K562 (cell line): ENCODE results near the gene HNRNPA2B1. TPM values are rescaled to one million over a fixed set of nuclear protein-coding genes. Genes with fewer than 3 reads are reported as not detected.

Experiments used
- ATAC-seq: fragments of 200-7000 bp; cut with Tn5 transposase; 3 replicates; pipeline ENCODE4 v1.9.1; 2020; ENCODE audit warnings: moderate library complexity
- BruUV-seq: library from RNA; stranded (reverse); fragments of 400-500 nt; replicated peaks from 2 replicates; lab custom pipeline; 2021; lab: Mats Ljungman, UMichigan
- CTCF ChIA-PET: fragments of 300-600 bp; formaldehyde crosslinking; extraction: SDS; loops from one replicate; lab custom pipeline; 2021; ENCODE audit warnings: low intra/inter-chr PET ratio; lab: Yijun Ruan, JAX
- POLR2A ChIA-PET: fragments of 300-600, 350-650 bp; sonication (Branson Sonifier 250); formaldehyde crosslinking; extraction: SDS; loops from one replicate; lab custom pipeline; 2021; ENCODE audit warnings: antibody characterized with exemption, inconsistent platforms; lab: Yijun Ruan, JAX
- DNase-seq, 4 experiments: peaks; one replicate each; pipeline versions ENCODE4 v3.0.0 to v3.0.0-alpha.2; 2011 to 2018; ENCODE audit warnings: low spot score in 3 of 4, mixed read lengths in 3 of 4; ENCODE audit errors: extremely low read depth in 1 of 4
- FAIRE-seq: peaks from 2 replicates; lab custom pipeline; 2011; peaks lifted over from hg19 to GRCh38; lab: Jason Lieb, UNC
- H2AFZ ChIP-seq: 2 replicates; pipeline ENCODE4 v1.6.0; 2011; ENCODE audit warnings: low read depth, low read length, control low read depth, inconsistent platforms
- H3K27ac ChIP-seq: fragments of 200-600 bp; 3 replicates; pipeline ENCODE4 v1.8.0; 2011; ENCODE audit warnings: low read depth, mild to moderate bottlenecking, control low read depth, inconsistent platforms, low read length, moderate library complexity, mixed read lengths; ENCODE audit errors: extremely low read depth
- H3K27me3 ChIP-seq, 2 experiments: fragments of 300-600 bp in 1 of 2; 2 replicates in 1 of 2; 3 replicates in 1 of 2; pipeline versions ENCODE4 v1.6.0 to v1.8.0; 2011; ENCODE audit warnings: inconsistent platforms in 2 of 2, low read length in 2 of 2, mild to moderate bottlenecking in 1 of 2, mixed read lengths in 1 of 2, moderate library complexity in 1 of 2; ENCODE audit not compliant: control insufficient read depth in 2 of 2, insufficient read depth in 2 of 2
- H3K36me3 ChIP-seq: fragments of 300-600 bp; 3 replicates; pipeline ENCODE4 v1.8.0; 2011; ENCODE audit warnings: mild to moderate bottlenecking, low read length, inconsistent platforms; ENCODE audit not compliant: control insufficient read depth, insufficient read depth
- H3K4me1 ChIP-seq, 2 experiments: fragments of 200-600 bp in 1 of 2; replicated peaks in 1 of 2; 2 replicates in 1 of 2; 3 replicates in 1 of 2; pipeline versions ENCODE4 v1.5.1 to v1.8.0; 2011; ENCODE audit warnings: inconsistent platforms in 2 of 2, low read length in 2 of 2, mild to moderate bottlenecking in 1 of 2, mixed read lengths in 1 of 2, moderate library complexity in 1 of 2; ENCODE audit not compliant: control insufficient read depth in 2 of 2, insufficient read depth in 2 of 2
- H3K4me2 ChIP-seq: 2 replicates; pipeline ENCODE4 v1.6.1; 2011; ENCODE audit warnings: low read length, control low read depth, inconsistent platforms, mixed read lengths; ENCODE audit not compliant: insufficient read depth
- H3K4me3 ChIP-seq: fragments of 200-600 bp; sonication (generic), shearing (Covaris generic); 2 replicates; pipeline ENCODE4 v1.5.1; 2016; ENCODE audit warnings: control low read depth, inconsistent platforms
- H3K79me2 ChIP-seq: fragments of 200-600 bp; 3 replicates; pipeline ENCODE4 v1.8.0; 2011; ENCODE audit warnings: low read length, inconsistent platforms; ENCODE audit not compliant: control insufficient read depth, insufficient read depth
- H3K9ac ChIP-seq, 2 experiments: 2 replicates each; pipeline versions ENCODE4 v1.6.0 to v1.6.1; 2011; ENCODE audit warnings: low read depth in 2 of 2, low read length in 2 of 2, control low read depth in 1 of 2, inconsistent platforms in 1 of 2, mild to moderate bottlenecking in 1 of 2, mixed read lengths in 1 of 2; ENCODE audit not compliant: insufficient read depth in 1 of 2
- H3K9me1 ChIP-seq: one replicate; pipeline ENCODE4 v1.6.0; 2011; ENCODE audit warnings: inconsistent platforms, mild to moderate bottlenecking, low read length, moderate library complexity; ENCODE audit not compliant: control insufficient read depth, insufficient read depth
- H3K9me3 ChIP-seq: replicated peaks from 2 replicates; pipeline ENCODE4 v1.5.1; 2011; ENCODE audit warnings: low read depth, low read length, inconsistent platforms; ENCODE audit not compliant: control insufficient read depth, insufficient read depth
- H4K20me1 ChIP-seq: replicated peaks from 2 replicates; pipeline ENCODE4 v1.6.1; 2011; ENCODE audit warnings: low read length, inconsistent platforms, mixed read lengths; ENCODE audit not compliant: control insufficient read depth, insufficient read depth
- CEBPB ChIP-seq: fragments of 450-650 bp; IDR thresholded peaks from 2 replicates; pipeline ENCODE4 v1.6.1; 2016; ENCODE audit warnings: missing genetic modification characterization, missing compliant biosample characterization
- EP300 ChIP-seq: IDR thresholded peaks from 2 replicates; pipeline ENCODE4 v1.6.1; 2012; ENCODE audit warnings: low read length, improper control_type of control experiment
- KLF6 ChIP-seq: fragments of 250-450 bp; sonication (Bioruptor Pico); IDR thresholded peaks from 2 replicates; pipeline ENCODE4 v1.4.0; 2020; ENCODE audit warnings: mild to moderate bottlenecking, moderate library complexity, borderline replicate concordance
- SRSF9 ChIP-seq: fragments of 200-400 bp; formaldehyde crosslinking; IDR thresholded peaks from 2 replicates; pipeline ENCODE4 v1.6.1; 2017; ENCODE audit warnings: low read depth, low read length, borderline replicate concordance
- ZNF561 ChIP-seq: fragments of 450-650 bp; formaldehyde crosslinking; conservative IDR thresholded peaks from 2 replicates; pipeline ENCODE4 v1.4.0; 2020; ENCODE audit warnings: mild to moderate bottlenecking, moderate library complexity
- ZNF77 ChIP-seq: fragments of 250-450 bp; sonication (Bioruptor Pico); IDR thresholded peaks from 2 replicates; pipeline ENCODE4 v1.5.0; 2020
- WGBS: fragments of 100-300 bp; shearing (Covaris generic); methylation state at CpG from one replicate; pipeline ENCODE4 v1.1.6; 2016; ENCODE audit warnings: low coverage, mixed read lengths; ENCODE audit not compliant: insufficient coverage; ENCODE audit errors: missing lambda C conversion rate; 5-methylcytosine and 5-hydroxymethylcytosine counted together
- in situ Hi-C: fragments of 300-500 bp; cut with MboI; formaldehyde crosslinking; loops from 4 replicates; pipeline ENCODE4 v1.15.0; 2018; ENCODE audit warnings: inconsistent platforms, mixed read lengths
- intact Hi-C: fragments of 100-400 bp; cut with micrococcal nuclease; formaldehyde crosslinking; loops from 2 replicates; pipeline ENCODE4 v1.14.2; 2022
- polyA plus RNA-seq, 8 experiments: library from polyadenylated mRNA; depleted of rRNA in 4 of 8; stranded (reverse) in 5 of 8; unstranded in 3 of 8; fragments of >200 nt; fragmentation: Nextera tagmentation in 2 of 8; fragmentation: Illumina TruSeq in 1 of 8; extraction: Ambion mirVana in 2 of 8; extraction: Trizol in 1 of 8; gene quantifications; 2 replicates each; pipeline versions ENCODE4 v1.2.1 to v1.2.3, GENCODE V29; 2011 to 2014; ENCODE audit warnings: inconsistent platforms in 1 of 8, missing spikeins in 1 of 8
- total RNA-seq, 7 experiments: library from RNA; depleted of rRNA in 6 of 7; stranded (reverse); fragments of >200 nt in 6 of 7; fragmentation: Illumina TruSeq in 2 of 7; extraction: Trizol in 2 of 7; gene quantifications; 2 replicates each; pipeline versions ENCODE4 v1.2.1 to v1.2.3, GENCODE V29; 2011 to 2021; ENCODE audit warnings: low replicate concordance in 1 of 7
- TF ChIP-seq, protein P1 (sequence below): IDR thresholded peaks from 3 replicates; pipeline ENCODE4 v1.6.1; 2011; ENCODE audit warnings: borderline replicate concordance, mild to moderate bottlenecking; ENCODE audit not compliant: insufficient read length, insufficient read depth
- TF ChIP-seq, protein P2 (sequence below): fragments of 250-450 bp; sonication (Bioruptor Pico); IDR thresholded peaks from 2 replicates; pipeline ENCODE4 v1.5.0; 2021; ENCODE audit warnings: mild to moderate bottlenecking, borderline replicate concordance
- TF ChIP-seq, protein P3 (sequence below), 3 experiments: fragments of 200-800 bp in 1 of 3; sonication (Bioruptor generic) in 1 of 3; sonication (generic) in 1 of 3; formaldehyde crosslinking in 1 of 3; IDR thresholded peaks; 2 replicates each; pipeline versions ENCODE4 v1.6.1 to v1.8.0; 2016 to 2022; ENCODE audit warnings: mild to moderate bottlenecking in 2 of 3, missing compliant biosample characterization in 2 of 3, missing genetic modification characterization in 2 of 3, missing genetic modification reagents in 1 of 3
- TF ChIP-seq, protein P4 (sequence below): fragments of 450-650 bp; IDR thresholded peaks from 2 replicates; pipeline ENCODE4 v1.6.1; 2016; ENCODE audit warnings: missing biosample characterization, missing genetic modification characterization
- TF ChIP-seq, protein P5 (sequence below): fragments of 250-450 bp; sonication (Bioruptor Pico); IDR thresholded peaks from 2 replicates; pipeline ENCODE4 v1.5.0; 2022; ENCODE audit warnings: mild to moderate bottlenecking

Gene HNRNPA2B1
- total and polyA plus RNA-seq, 9 of the 15 experiments (the other 6 are each of a cell fraction or from before 2014, with no cell fraction given): 630 to 1,989 (median 865) TPM

DNA sequence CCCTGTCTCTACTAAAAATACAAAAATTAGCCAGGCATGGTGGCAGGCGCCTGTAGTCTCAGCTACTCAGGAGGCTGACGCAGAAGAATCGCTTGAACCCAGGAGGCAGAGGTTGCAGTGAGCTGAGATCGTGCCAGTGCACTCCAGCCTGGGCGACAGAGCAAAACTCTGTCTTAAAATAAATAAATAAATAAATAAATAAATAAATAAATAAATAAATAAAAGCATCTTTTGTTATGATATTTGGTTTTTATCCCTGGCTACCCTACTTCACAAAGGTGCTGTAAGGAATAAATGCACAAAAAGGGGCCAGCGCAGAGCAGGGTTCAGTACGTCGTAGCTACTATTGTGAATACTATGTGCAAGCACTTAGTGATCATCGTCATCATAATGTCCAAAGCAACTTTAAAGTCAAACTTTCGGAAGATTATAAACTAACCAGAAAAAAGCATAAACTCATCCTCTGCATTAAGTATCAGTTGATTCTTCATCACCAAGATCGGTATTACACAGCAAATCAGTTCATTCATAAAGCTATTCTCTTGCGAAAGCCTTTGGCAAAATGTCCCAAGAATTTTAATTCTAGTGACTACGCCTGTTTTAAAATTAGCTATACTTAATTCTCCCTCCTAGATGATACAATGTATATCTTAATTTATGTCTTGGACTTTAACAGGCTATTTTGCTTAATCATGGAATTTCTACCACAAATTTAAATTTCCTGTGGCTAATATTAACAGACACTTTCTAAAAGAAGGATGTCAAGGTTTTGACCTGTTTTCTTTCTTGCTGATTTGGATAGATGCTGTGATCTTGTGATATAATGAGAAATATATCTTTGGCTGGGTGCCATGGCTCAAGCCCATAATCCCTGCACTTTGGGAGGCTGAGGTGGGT, 56.1 kb downstream of the HNRNPA2B1 start:
- CTCF ChIA-PET: no interaction called here
- POLR2A ChIA-PET: interaction anchor here (1.0 to 1.3 kb wide), 3 partner anchors 9 to 44 kb away, joined by 3 to 4 read pairs (median 3); no protein-coding TSS in a partner anchor
- intact Hi-C loops: no loop called here
- no peak for DNase-seq
- Histone ChIP-seq H3K9ac (no peak overlapping the region), H3K27ac (no peak overlapping the region), H4K20me1 (no peaks in the 10 kb centered on the region), H3K4me1 (peaks cover 0 to 6% of the 10 kb centered on the region in 2 experiments; a peak in 2 of 5 replicates), H2AFZ (no peak overlapping the region), H3K27me3 (peaks cover 0 to 5% of the 10 kb centered on the region in 2 experiments; a peak in 2 of 5 replicates), H3K4me2 (no peak overlapping the region), H3K79me2 (no peaks in the 10 kb centered on the region), H3K9me1 (no peaks in the 10 kb centered on the region), H3K4me3 (no peak overlapping the region), H3K9me3 (no peaks in the 10 kb centered on the region), H3K36me3 (no peaks in the 10 kb centered on the region)
- WGBS: 46% methylated on average over 13 of the region's 13 CpGs
- in situ Hi-C loops: no loop called here
- no peak for FAIRE-seq
- no peak for ATAC-seq
- BruUV-seq: no TSS peak
- TF ChIP-seq SRSF9 (no peak), ZNF561 (CRISPR knock-in tag) (no peak), EP300 (no peak), CEBPB (tag) (0 out of 2 replicates have a peak, but pooled peaks have one; percentile 12), KLF6 (CRISPR knock-in tag) (no peak), ZNF77 (no peak)
- TF ChIP-seq, protein P1, sequence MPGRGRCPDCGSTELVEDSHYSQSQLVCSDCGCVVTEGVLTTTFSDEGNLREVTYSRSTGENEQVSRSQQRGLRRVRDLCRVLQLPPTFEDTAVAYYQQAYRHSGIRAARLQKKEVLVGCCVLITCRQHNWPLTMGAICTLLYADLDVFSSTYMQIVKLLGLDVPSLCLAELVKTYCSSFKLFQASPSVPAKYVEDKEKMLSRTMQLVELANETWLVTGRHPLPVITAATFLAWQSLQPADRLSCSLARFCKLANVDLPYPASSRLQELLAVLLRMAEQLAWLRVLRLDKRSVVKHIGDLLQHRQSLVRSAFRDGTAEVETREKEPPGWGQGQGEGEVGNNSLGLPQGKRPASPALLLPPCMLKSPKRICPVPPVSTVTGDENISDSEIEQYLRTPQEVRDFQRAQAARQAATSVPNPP: no peak
- TF ChIP-seq, protein P2, sequence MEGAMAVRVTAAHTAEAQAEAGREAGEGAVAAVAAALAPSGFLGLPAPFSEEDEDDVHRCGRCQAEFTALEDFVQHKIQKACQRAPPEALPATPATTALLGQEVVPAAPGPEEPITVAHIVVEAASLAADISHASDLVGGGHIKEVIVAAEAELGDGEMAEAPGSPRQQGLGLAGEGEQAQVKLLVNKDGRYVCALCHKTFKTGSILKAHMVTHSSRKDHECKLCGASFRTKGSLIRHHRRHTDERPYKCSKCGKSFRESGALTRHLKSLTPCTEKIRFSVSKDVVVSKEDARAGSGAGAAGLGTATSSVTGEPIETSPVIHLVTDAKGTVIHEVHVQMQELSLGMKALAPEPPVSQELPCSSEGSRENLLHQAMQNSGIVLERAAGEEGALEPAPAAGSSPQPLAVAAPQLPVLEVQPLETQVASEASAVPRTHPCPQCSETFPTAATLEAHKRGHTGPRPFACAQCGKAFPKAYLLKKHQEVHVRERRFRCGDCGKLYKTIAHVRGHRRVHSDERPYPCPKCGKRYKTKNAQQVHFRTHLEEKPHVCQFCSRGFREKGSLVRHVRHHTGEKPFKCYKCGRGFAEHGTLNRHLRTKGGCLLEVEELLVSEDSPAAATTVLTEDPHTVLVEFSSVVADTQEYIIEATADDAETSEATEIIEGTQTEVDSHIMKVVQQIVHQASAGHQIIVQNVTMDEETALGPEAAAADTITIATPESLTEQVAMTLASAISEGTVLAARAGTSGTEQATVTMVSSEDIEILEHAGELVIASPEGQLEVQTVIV: no peak
- TF ChIP-seq, protein P3, sequence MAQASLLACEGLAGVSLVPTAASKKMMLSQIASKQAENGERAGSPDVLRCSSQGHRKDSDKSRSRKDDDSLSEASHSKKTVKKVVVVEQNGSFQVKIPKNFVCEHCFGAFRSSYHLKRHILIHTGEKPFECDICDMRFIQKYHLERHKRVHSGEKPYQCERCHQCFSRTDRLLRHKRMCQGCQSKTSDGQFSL (CRISPR knock-in tag; IDR thresholded peaks at IDR 0.05): no peak
- TF ChIP-seq, protein P3 (tag; IDR thresholded peaks at IDR 0.05): no peak
- TF ChIP-seq, protein P4, sequence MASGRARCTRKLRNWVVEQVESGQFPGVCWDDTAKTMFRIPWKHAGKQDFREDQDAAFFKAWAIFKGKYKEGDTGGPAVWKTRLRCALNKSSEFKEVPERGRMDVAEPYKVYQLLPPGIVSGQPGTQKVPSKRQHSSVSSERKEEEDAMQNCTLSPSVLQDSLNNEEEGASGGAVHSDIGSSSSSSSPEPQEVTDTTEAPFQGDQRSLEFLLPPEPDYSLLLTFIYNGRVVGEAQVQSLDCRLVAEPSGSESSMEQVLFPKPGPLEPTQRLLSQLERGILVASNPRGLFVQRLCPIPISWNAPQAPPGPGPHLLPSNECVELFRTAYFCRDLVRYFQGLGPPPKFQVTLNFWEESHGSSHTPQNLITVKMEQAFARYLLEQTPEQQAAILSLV (tag): no peak
- TF ChIP-seq, protein P5, sequence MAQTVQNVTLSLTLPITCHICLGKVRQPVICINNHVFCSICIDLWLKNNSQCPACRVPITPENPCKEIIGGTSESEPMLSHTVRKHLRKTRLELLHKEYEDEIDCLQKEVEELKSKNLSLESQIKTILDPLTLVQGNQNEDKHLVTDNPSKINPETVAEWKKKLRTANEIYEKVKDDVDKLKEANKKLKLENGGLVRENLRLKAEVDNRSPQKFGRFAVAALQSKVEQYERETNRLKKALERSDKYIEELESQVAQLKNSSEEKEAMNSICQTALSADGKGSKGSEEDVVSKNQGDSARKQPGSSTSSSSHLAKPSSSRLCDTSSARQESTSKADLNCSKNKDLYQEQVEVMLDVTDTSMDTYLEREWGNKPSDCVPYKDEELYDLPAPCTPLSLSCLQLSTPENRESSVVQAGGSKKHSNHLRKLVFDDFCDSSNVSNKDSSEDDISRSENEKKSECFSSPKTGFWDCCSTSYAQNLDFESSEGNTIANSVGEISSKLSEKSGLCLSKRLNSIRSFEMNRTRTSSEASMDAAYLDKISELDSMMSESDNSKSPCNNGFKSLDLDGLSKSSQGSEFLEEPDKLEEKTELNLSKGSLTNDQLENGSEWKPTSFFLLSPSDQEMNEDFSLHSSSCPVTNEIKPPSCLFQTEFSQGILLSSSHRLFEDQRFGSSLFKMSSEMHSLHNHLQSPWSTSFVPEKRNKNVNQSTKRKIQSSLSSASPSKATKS (CRISPR knock-in tag): no peak
